HG02623 (cell line): ENCODE results near the gene STXBP6.

Experiments used
- ATAC-seq: cut with Tn5 transposase; IDR thresholded peaks from one replicate; pipeline ENCODE4 v1.9.1; 2021; ENCODE audit warnings: moderate library complexity; ENCODE audit not compliant: unreplicated experiment

The STXBP6 gene

GRCh38 chr14:25052921-25053320, 3.0 kb upstream of the STXBP6 start:
- no peak for ATAC-seq

GRCh38 chr14:25052385-25052784, 2.4 kb upstream of the STXBP6 start:
- ATAC-seq, result no peak

DNA sequence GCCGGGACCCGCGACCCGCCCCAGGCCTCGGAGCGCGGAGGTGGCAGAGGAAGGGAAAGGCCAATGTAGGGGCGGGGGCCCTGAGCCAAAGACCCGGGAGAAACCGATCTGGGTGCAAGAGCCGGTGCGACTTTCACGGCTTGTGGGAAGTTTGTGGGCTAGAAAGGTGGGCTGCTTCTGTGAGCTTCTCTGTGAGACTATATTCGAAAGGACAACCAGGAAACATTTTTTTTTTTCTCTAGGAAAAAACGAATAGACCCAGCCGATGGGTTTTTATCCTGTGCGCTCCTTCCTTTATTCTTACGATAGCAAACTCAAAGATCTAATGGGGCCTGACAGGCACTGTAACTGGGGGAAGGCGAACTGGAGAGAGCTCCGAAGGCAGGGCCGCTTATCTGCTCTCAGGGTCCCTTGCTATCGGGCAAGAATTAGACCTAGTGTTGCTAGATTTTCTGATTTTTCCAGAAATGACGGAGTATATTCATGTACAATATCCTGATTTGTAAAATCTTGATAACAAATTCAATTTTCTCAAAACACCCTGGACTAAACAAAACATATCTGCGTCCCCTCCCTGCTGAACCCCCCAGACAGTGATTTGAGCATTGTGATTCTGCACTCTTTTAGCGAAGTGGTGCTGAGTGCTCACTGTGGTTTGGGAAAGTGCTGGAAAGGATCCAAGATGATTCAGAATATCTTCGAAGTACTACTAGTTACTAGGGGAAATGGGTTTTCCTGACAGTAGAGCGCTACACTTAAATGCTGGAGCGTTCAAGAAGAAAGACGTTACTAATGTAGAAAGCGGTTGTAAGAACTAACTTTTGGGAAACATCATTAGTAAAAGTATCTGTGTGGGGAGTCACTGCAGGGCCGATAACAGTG, 563 bp upstream of the STXBP6 start:
- no peak for ATAC-seq

- no peak for ATAC-seq
These were observed 817 bp downstream of the STXBP6 start for GRCh38 chr14:25049093-25049567.

DNA sequence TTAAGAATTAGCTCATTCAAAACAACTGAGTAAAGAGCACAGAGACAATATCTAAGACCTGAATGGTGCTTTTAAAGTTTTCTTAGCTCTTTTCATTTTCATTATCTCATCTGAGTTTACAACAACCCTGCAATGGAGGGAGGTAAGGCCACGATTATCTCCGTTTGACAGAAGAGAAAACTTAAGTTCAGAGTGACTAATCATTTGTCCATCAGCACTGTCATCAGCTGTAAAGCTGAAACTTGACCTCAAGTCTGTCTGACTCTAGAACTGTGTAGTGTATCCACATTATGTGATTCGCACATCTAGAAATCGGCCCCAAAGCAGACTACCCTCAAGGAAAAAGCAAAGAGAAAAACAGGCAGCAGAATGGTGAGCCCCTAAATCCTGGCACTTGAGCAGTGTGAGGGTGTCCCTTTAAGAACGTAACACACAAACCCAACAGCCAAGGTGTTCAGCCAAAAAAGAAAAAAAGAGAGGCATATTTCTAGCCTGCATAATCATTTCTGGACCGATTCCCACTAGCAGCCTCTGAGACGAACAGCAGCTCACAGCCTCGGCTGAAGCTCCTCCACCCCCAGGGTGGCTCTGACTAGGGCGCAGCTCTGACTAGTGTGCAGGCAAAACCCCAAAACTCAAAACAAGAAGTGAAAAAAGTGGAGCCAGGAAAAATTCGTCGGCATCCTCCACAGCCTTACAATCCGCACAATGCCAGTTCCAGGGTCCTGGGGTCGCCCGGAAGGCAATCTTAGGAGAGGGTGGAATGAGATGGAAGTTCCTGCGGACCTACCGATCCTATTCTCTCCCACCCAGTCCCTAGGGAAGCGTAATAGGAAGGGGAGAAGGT, 1.6 kb downstream of the STXBP6 start:
- ATAC-seq, result no peak

- no peak for ATAC-seq
These were observed 3.5 kb downstream of the STXBP6 start for GRCh38 chr14:25046301-25046943.

DNA sequence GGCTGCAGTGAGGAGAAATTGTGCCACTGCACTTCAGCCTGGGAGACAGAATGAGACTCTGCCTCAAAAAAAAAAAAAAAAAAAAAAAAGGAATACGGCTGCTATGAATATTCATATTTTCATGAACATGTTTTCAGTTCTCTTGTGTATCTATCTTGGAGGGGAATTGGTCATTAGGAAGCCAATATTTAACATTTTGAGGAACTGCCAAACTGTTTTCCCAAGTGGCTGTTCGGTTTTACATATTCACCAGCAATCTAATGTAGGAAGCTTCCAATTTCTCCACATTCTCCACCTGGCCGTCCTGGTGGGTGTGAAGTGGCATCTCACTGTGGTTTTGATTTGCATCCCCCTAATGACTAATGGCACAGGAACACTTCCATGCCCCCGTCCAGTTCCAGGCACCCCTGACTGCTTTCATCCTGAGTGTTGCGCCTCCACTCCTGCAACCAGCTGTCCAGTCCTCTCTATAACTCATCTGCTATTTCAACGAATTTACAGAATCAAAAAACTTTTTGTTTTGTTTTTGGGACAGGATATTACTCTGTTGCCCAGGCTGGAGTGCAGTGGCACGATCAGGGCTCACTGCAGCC, 5.7 kb downstream of the STXBP6 start:
- no peak for ATAC-seq

- no peak for ATAC-seq
These were observed 7.3 kb downstream of the STXBP6 start for GRCh38 chr14:25042362-25043299.

DNA sequence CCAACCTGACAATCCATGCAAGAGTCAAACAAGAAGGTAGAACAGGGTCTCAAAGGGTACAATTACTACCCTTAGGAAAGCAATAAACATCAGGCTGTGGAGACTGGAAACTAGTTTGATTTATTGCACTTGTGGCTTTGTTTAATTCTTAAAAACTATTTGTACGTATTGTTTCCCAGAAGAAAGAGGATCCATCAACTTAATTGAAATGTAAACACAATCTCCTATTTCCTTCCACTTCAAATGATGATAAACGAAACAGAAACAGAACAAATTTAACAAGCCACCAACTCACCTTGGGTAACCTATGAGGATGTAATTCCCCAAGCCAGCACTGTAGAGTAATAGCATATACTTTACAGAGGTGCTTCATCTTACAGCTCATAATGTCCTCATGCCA, 8.0 kb downstream of the STXBP6 start:
- ATAC-seq, result no peak

DNA sequence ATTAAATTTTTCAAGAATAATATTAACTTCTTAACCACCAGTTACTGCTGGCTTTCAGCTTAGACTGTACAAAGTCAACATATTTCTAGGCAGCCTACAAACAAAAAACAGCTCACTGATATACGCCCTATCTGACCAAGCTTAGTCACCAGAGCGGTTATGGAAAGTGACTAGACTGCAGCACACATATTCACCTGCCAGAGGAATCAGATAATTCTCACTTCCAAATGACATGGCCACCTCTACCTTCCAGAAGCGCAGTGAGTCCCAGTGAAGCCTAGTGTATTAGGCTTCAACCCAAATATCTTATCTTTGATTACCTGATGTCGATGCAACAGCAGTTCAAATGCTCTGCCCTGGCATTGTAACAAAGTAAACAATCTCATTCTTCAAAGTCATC, 8.5 kb downstream of the STXBP6 start:
- no peak for ATAC-seq

GRCh38 chr14:25039933-25040332, 10.0 kb downstream of the STXBP6 start:
- ATAC-seq, result no peak

DNA sequence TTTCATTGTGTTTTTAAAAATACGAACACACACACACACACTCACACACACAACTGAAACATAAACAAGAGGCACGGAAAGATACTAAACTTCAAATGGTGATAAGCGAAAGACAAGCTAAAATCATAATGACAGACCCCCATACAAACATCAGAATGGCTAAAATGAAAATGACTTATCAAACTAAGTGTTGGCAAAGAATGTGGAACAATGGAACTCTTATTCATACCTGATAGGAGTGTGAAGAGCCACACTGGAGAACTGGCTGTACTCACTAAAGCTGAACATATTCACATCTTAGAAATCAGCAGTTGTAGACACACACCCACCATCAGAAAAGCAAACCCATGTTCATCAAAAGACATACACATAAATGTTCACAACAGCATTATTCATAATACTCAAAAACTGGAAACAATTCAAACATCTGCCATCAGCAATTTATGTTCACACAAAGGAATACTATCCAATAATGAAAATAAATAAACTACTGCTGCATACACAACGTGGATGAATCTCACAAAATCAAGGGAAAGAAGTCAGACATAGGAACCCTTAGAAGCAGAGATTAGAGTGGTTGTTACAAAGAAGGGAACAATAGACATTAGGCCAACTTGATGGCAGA, 11.8 kb downstream of the STXBP6 start:
- no peak for ATAC-seq

DNA sequence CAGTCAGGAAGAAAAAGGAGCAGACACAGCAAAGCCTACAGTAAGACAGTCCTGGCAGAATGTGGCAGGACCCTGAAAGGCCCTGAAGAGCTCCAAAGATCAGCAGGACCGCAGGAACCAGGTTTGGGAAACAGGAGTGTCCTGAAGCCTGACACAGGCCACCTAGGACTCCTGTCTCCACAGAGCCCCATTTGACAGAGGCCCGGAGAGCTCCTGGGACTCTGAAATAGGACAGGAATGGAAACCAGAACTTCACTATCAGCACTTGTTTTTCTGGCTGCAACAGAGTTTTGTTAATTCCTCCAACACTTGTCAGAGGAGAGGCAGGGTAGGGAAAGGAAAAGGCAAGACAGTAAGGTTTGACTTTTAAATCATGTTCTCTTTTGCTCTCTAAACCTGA, 12.9 kb downstream of the STXBP6 start:
- ATAC-seq, result no peak

DNA sequence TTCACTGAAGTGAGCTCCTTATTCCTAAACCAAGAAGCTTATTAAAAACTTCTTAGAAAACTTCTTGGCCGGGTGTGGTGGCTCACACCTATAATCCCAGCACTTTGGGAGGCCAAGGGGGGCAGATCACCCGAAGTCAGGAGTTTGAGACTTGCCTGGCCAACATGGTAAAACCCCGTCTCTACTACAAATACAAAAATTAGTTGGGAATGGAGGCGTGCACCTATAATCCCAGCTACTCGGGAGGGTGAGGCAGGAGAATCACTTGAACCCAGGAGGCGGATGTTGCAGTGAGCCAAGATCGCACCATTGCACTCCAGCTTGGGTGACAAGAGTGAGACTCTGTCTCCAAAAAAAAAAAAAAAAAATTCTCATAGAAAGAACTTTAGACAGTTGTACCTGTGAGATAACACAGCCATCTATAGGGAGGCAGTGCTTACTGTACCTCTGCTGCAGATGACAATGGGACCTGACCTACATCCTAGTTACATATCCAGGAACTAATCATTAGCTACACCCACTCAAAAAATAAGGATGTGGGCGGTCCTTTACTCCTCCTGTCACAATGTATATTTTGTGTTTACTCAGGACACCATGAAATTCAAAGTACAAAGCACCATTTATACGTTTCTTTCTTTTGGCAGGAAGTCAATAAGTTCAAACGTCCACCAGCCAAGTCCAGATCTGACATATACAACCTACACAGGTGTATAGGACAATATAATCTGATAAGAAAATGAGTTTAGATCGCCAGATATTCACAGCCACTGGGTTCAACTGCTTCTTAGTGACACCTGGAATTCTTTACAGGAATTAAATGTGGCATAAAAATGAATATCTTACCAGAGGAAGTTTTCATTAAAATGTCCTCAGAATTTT, 14.9 kb downstream of the STXBP6 start:
- ATAC-seq, result no peak

- ATAC-seq, result no peak
These were observed 16.6 kb downstream of the STXBP6 start for GRCh38 chr14:25033358-25033757.

- no peak for ATAC-seq
These were observed 17.7 kb downstream of the STXBP6 start for GRCh38 chr14:25032092-25032784.

GRCh38 chr14:25026476-25027137, 23.3 kb downstream of the STXBP6 start:
- no peak for ATAC-seq
